Smooth muscle cell (in vitro differentiated cells): ENCODE data around the gene POLE4. TPM values are rescaled to one million over a fixed set of nuclear protein-coding genes. Genes with fewer than 3 reads are reported as not detected.

Experiments used
- DNase-seq: peaks from one replicate; lab custom pipeline; 2025; ENCODE audit not compliant: unreplicated experiment; lab: John Stamatoyannopoulos, UW
- H2AFZ ChIP-seq: fragments of 200-600 bp; sonication (generic); 2 replicates; pipeline ENCODE4 v1.6.0; 2016; ENCODE audit warnings: antibody characterized with exemption, low read depth, mild to moderate bottlenecking
- H3F3A ChIP-seq: fragments of 200-600 bp; sonication (generic); 2 replicates; pipeline ENCODE4 v1.6.0; 2017; ENCODE audit warnings: antibody characterized with exemption, low read depth
- H3K27ac ChIP-seq: fragments of 200-600 bp; sonication (generic); 2 replicates; pipeline ENCODE4 v1.5.1; 2016; ENCODE audit warnings: low read depth, mild to moderate bottlenecking
- H3K27me3 ChIP-seq: fragments of 200-600 bp; sonication (generic); 2 replicates; pipeline ENCODE4 v1.6.1; 2016; ENCODE audit warnings: low read depth, mild to moderate bottlenecking
- H3K36me3 ChIP-seq: fragments of 200-600 bp; sonication (generic); 2 replicates; pipeline ENCODE4 v1.5.1; 2016; ENCODE audit warnings: low read depth
- H3K4me1 ChIP-seq: fragments of 200-600 bp; sonication (generic); 2 replicates; pipeline ENCODE4 v1.5.1; 2016; ENCODE audit warnings: low read depth
- H3K4me2 ChIP-seq: fragments of 200-600 bp; sonication (generic); 2 replicates; pipeline ENCODE4 v1.6.0; 2016; ENCODE audit warnings: mild to moderate bottlenecking
- H3K4me3 ChIP-seq: fragments of 200-600 bp; sonication (generic); 2 replicates; pipeline ENCODE4 v1.5.1; 2016; ENCODE audit warnings: mild to moderate bottlenecking
- H3K79me2 ChIP-seq: fragments of 200-600 bp; sonication (generic); 2 replicates; pipeline ENCODE4 v1.6.0; 2016; ENCODE audit warnings: low read depth, mild to moderate bottlenecking
- H3K9ac ChIP-seq: fragments of 200-600 bp; sonication (generic); 2 replicates; pipeline ENCODE4 v1.6.0; 2016; ENCODE audit warnings: low read depth
- H3K9me3 ChIP-seq: fragments of 200-600 bp; sonication (generic); replicated peaks from 2 replicates; pipeline ENCODE4 v1.5.1; 2016; ENCODE audit warnings: low read depth
- H4K20me1 ChIP-seq: fragments of 200-600 bp; sonication (generic); 2 replicates; pipeline ENCODE4 v1.6.0; 2016; ENCODE audit warnings: low read depth
- CTCF ChIP-seq: fragments of 200-600 bp; sonication (generic); IDR thresholded peaks from 2 replicates; pipeline ENCODE4 v1.5.1; 2017; ENCODE audit warnings: borderline replicate concordance, mild to moderate bottlenecking, antibody characterized with exemption; ENCODE audit not compliant: insufficient read depth, poor library complexity, severe bottlenecking
- WGBS: methylation state at CpG from one replicate; pipeline ENCODE4 v1.1.7; 2016; ENCODE audit warnings: low lambda C conversion rate; 5-methylcytosine and 5-hydroxymethylcytosine counted together
- polyA plus RNA-seq: library from polyadenylated mRNA; unstranded; fragments of >200 nt; fragmentation: Nextera tagmentation; extraction: Ambion mirVana; gene quantifications from 2 replicates; pipeline ENCODE4 v1.2.1, GENCODE V29; 2016
- total RNA-seq: library from RNA; depleted of rRNA; stranded (reverse); fragments of >200 nt; gene quantifications from 2 replicates; pipeline ENCODE4 v1.2.3, GENCODE V29; 2014

Gene POLE4
- total and polyA plus RNA-seq, 2 experiments from 2014 or later: 30.7 to 149 TPM

- Histone ChIP-seq H3K4me3 (no peak overlapping the region), H3K4me2 (no peak overlapping the region), H3K4me1 (peaks cover 6% of the 10 kb centered on the region), H2AFZ (no peak overlapping the region), H3K9ac (no peak overlapping the region), H4K20me1 (no peaks in the 10 kb centered on the region), H3K9me3 (no peaks in the 10 kb centered on the region), H3K27me3 (no peaks in the 10 kb centered on the region), H3K36me3 (no peaks in the 10 kb centered on the region), H3K27ac (no peak overlapping the region), H3F3A (no peaks in the 10 kb centered on the region), H3K79me2 (no peaks in the 10 kb centered on the region)
- WGBS: 91% methylated on average over 5 of the region's 5 CpGs
- TF ChIP-seq CTCF: no peak
- DNase-seq: no peak
Observed at GRCh38 chr2:74922592-74923227, 35.7 kb upstream of the POLE4 start.

GRCh38 chr2:74924463-74925265, 33.8 kb upstream of the POLE4 start:
- H3K79me2 ChIP-seq: no peaks in the 10 kb centered on the region
- no peak overlapping the region for H3K27ac ChIP-seq
- no peaks in the 10 kb centered on the region for H3K9me3 ChIP-seq
- H3K4me2 ChIP-seq: no peak overlapping the region
- H3K9ac ChIP-seq: no peak overlapping the region
- no peak overlapping the region for H3K4me3 ChIP-seq
- H4K20me1 ChIP-seq: no peaks in the 10 kb centered on the region
- DNase-seq: no peak
- peaks cover 6% of the 10 kb centered on the region for H3K4me1 ChIP-seq
- H3K36me3 ChIP-seq: no peaks in the 10 kb centered on the region
- TF ChIP-seq CTCF: no peak
- no peaks in the 10 kb centered on the region for H3F3A ChIP-seq
- no peak overlapping the region for H2AFZ ChIP-seq
- H3K27me3 ChIP-seq: no peaks in the 10 kb centered on the region
- 90% methylated on average over 11 of the region's 11 CpGs for WGBS

GRCh38 chr2:74925361-74925786, 33.1 kb upstream of the POLE4 start:
- Histone ChIP-seq H3K9ac (no peak overlapping the region), H3F3A (no peaks in the 10 kb centered on the region), H3K4me1 (peaks cover 6% of the 10 kb centered on the region), H3K27ac (no peak overlapping the region), H3K4me2 (no peak overlapping the region), H3K79me2 (no peaks in the 10 kb centered on the region), H3K27me3 (no peaks in the 10 kb centered on the region), H3K36me3 (no peaks in the 10 kb centered on the region), H2AFZ (no peak overlapping the region), H4K20me1 (no peaks in the 10 kb centered on the region), H3K9me3 (no peaks in the 10 kb centered on the region), H3K4me3 (no peak overlapping the region)
- WGBS: 79% methylated on average over 2 of the region's 2 CpGs
- no peak for TF ChIP-seq CTCF
- no peak for DNase-seq
